OCI-LY7 (cell line): ENCODE data around the gene LAMC1.

Source experiments
- EZH2phosphoT487 ChIP-seq: fragments of 200-600 bp; sonication (generic); IDR thresholded peaks from 2 replicates; pipeline ENCODE4 v1.6.1; 2018; ENCODE audit warnings: low read depth, borderline replicate concordance, mild to moderate bottlenecking, mixed run types, antibody characterized with exemption, low read length, moderate library complexity, mixed read lengths
- TF ChIP-seq, protein P1 (sequence below): fragments of 200-600 bp; sonication (generic); conservative IDR thresholded peaks from 2 replicates; pipeline ENCODE4 v1.5.1; 2014; ENCODE audit warnings: mild to moderate bottlenecking, antibody characterized with exemption, low read length, moderate library complexity, mixed read lengths

DNA sequence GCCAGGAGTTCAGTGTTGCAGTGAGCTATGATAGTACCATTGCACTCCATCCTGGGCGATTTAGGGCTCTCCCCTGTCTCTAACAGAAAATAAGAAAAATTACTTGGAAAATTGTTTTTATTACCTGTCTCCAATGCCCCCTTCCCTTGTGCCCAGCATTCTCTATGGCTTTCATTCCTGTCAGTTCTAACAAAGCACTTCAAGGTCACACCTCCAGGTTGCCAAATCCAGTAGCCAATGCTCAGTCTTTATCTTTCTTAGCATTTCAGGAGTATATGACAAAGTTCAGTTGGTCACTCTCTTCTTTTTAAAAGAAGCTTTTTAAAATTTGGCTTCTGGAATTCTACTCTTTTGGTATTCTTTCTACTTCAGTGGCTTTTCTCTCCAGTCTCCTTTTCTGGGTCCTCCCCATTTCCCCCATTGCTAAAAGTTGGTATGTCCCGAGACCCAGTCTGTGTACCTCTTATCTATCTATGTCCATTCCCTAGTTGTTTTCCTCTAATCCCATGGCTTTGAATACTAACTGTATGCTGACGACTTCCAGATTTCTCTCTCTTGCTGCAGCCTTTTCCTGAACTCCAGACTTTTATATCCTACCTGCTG is 69.9 kb downstream of the LAMC1 start:
- TF ChIP-seq, protein P1, sequence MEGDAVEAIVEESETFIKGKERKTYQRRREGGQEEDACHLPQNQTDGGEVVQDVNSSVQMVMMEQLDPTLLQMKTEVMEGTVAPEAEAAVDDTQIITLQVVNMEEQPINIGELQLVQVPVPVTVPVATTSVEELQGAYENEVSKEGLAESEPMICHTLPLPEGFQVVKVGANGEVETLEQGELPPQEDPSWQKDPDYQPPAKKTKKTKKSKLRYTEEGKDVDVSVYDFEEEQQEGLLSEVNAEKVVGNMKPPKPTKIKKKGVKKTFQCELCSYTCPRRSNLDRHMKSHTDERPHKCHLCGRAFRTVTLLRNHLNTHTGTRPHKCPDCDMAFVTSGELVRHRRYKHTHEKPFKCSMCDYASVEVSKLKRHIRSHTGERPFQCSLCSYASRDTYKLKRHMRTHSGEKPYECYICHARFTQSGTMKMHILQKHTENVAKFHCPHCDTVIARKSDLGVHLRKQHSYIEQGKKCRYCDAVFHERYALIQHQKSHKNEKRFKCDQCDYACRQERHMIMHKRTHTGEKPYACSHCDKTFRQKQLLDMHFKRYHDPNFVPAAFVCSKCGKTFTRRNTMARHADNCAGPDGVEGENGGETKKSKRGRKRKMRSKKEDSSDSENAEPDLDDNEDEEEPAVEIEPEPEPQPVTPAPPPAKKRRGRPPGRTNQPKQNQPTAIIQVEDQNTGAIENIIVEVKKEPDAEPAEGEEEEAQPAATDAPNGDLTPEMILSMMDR = no peak
- no peak for TF ChIP-seq EZH2phosphoT487
